NCI-H1930 (cell line): ENCODE measurements around the gene HEATR5A.

Experiments used
- DNase-seq, 2 experiments: peaks; one replicate each; lab custom pipeline; 2025; lab: John Stamatoyannopoulos, UW

Gene HEATR5A

DNA sequence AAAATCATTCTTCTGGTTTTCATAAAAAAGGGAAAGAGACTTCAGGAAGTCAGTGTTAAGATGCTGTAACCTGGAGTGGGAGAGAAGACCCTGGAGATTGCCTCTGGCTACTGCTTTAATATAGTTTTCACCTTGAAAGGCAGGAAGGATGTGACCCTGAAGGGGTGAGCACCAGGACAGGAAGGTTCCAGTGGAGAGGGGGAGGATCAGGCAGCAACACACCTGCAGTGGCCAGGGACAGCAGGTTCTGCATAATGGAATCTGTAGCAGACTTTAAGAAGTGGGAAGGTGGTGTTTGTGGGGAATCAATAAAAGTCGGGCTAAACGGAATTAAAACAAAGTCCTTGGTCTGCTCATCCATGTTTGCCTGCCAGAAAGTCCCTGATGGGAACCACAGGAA lies 6.3 kb upstream of the HEATR5A start:
- no peak for DNase-seq

DNA sequence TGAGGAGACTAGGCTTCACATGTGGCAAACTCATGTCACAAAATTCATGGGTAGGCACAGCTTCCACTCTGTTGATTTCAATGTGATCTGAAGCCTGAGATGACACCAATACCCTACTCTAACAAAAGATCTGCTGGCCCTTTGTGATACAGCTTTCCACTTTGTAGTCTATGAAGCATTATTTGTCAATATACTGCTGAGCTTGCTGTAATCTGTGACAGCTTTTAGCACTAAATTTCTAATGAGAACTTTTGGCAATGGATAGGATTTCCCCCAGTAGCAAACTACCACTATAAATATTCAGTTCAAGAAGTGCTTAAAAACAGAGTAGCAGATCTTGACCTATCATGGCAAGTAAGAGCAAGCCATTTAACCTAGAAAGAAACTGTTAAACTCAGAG lies 5.6 kb upstream of the HEATR5A start:
- DNase-seq = no peak

DNA sequence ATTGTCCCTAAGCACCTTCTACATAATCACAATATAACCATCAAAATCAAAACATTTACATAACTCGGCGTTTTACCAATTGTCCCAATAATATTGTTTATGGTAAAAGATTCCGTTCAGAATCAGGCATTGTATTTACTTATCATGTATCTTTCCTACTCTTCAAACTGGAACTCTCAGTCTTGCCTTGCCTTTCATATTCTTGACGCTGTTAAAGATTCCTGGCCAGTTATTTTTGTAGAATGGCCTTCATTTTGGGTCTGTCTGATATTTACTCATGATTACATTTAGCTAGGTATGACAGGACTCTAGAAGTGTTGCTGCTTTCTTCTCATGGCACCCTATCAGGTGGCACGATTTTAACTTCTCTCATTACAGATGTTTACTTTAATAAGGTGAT lies 850 bp upstream of the HEATR5A start:
- no peak for DNase-seq

DNA sequence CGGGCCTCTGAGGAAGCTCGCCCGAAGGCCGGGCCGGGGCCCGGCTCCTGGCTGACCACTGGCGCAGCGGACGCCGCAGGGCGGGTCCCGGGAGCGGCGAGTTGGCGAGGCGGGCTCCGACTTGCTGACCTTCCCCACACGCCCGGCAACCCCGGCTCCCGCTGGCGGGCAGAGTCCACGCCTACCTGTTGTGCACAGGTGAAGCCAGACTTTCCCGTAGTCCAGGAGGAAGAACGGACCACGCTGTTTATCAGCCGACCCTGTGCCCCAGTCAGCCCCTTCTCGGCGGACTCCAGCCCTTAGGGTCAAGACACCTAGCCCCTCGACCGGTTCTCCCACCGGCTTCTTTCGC lies 407 bp downstream of the HEATR5A start:
- peak in 1 of 2 experiments; percentile 1 for DNase-seq

DNA sequence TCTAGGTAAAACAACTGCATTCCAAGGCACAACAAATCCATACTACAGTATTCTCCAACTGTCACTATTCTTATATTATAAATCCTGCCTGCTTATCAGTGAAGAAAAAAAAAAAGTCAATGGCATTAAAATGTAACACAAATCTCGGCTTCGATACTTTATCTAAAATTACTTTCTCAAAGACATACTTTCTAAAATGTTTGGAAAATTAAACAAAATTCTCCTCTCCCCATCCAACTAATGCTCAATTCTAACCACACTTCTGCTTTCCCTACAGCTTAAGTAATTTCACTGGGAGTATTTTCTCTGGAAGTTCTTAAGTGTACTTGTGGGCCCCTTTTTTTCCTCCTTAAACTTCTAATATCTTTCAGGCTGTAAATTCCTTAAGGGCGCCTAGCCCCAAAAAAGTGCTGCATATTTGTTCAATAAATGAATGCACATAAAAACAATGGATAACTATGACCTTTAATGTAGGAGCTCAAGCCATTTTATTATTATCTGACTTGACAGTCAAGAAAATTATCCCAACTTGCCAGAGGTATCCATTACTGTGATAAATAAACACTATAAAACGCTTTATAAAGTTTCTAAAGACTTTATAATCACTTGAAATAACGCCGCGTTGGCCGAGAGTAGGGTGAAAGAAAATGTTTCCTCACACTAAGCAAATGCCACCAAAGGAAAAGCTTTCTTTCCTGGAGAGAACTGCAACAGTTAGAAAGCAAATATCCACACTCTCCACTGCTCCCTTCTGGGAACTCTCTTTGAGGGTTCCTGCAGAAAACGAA lies 977 bp downstream of the HEATR5A start:
- DNase-seq = no peak

DNA sequence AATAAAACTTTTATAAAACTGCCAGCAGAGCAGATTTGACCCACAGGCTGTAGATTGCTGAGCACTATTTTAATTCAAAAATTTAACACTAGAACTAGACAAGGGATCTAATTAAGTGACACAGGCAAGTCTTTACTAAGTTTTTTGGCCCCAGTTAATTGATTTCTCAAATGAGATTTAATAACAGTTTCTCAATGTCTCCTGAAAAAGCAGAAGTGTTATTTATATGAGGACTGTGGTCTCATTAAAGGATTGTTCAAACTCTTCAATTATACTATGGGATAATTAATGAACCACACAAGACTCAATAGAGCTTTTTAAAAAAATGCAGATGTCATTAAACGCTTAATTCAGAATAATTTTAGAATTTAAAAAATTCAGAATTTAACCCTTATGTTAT lies 1.9 kb downstream of the HEATR5A start:
- no peak for DNase-seq

DNA sequence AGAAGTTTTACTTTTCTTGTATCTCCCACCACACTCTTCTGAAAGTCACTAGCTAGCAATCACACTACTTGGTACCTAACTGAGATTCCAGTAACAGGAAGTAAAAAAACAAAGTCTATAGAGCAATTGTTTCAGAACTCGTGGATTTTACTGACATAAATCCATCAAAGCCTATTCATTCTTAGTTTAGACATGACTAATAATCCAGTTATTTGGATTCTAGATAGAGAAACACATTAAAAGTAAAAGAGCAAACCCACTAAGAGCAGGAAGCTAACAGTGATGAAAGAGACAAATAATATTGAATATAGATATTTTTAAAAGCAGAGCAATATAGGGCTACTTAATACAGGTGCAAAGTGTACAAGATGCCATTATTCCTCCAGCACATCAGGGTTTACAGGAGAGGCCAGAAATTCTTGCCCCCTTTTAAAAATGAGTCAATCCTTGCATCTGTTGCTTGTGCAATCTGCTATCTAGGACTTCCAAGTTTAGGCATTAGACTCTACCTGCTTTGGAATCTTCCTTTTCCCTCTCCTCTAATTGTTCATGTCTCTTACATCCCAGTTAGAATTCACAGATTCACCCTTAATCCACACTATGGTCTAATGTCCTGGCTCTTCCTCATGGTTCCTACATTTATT lies 6.0 kb downstream of the HEATR5A start:
- DNase-seq = no peak

DNA sequence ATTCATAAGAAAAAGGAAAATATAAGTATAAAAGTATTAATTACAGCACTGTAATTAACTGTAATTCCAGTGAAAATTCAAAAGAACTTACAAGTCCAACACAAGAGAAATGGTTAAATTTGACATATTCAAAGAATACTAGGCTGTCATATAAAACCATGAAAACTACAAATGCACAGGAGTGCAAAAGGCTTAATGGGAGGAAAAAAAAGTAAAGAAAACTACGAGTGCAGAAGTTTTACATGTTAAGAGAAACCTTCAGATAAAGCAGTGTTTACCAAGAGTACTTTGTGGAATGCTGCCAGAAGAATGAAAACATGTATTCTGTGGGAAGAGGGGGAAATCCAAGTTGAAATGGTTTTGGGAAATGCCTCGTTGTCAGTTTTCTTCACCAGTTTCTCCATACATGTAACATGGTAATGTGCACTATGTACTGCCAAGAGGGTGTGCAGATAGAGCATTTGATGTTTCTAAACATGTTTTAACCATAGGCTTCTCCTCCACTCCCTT lies 9.1 kb downstream of the HEATR5A start:
- DNase-seq = no peak

DNA sequence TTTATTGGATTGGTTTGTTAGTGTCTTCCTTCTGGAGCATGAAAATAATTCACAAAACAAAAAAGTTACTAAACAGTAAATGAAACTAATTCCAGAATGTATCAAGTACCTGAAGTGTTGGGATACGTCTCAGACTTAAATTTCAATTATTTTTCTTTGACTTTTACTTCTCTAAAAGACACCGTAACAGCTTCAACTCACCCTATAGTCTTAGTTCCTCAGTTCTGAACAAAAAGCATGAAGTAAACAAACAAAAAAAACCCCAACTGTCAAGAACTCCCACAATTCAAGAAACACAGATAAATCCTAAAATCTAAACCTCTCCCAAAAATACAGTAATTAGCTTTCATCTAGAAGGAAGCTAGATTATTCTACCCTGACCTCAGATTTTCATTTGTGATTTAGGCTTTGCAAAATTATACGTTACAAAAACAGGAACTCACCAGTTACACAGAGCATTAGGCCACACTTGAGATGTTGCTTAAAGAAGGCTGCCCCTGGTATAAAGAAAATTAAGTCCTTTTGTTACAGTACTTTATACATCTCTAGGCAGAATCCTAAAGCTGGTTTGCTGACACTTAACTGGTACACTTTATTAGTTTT lies 10.2 kb downstream of the HEATR5A start:
- DNase-seq = no peak

DNA sequence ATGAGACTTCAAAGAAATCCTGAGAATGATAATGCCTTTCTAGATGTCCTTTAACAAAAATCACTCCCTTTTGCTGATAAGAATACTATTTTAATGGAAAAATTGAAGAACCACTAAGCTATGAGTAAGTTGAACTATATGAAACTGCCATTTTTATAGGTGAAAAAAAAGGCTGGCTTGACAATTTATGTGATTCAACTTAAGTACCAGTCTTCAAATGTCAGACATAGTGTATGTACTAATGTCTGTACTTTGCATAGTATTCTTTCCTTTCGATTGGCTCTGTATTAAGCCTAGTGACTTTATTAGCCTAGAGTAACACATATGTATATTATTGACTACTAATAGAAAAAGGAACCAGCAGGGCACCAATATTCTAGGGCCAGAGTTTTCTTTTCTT lies 11.9 kb downstream of the HEATR5A start:
- no peak for DNase-seq

DNA sequence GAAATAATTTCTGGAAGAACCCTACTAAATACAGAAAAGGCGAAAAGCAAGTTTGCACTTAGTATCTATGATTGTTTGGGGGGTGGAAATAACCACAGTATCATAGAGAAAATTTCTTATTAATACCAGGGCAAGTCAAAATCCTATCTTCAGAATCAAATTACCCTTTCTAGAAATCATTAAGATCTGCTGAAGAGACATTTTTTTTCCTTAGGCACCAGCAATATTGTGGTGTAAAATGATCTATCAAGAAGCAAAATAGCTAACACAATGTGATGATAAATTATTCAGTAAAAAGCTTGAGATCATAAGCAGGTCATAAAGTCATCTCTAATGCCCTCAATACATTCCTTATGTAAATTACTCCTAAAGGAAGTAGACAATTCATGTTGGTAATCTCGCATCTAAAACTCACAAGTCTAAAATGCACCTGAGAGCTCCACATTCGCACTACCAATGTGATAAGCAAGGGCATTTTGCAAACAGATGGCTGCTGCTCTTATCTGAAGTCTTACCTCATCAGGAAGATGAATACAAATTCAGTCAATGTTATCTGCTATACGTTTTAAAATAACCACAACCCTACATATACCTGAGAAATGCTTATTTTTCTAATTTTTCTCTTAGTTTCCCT lies 14.6 kb downstream of the HEATR5A start:
- no peak for DNase-seq

DNA sequence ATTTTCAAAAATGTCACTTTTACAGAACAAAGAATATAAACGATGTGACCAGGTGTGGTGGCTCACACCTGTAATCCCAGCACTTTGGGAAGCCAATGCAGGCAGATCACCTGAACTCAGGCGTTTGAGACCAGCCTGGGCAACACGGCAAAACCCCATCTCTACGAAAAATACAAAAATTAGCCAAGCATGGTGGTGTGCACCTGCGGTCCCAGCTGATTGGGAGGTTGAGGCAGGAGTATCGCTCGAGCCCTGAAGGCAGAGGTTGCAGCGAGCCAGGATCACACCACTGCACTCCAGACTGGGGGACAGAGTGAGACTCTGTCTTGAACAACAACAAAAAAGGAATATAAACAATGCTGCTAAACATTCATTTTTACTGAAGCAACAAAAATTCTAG lies 15.2 kb downstream of the HEATR5A start:
- no peak for DNase-seq

DNA sequence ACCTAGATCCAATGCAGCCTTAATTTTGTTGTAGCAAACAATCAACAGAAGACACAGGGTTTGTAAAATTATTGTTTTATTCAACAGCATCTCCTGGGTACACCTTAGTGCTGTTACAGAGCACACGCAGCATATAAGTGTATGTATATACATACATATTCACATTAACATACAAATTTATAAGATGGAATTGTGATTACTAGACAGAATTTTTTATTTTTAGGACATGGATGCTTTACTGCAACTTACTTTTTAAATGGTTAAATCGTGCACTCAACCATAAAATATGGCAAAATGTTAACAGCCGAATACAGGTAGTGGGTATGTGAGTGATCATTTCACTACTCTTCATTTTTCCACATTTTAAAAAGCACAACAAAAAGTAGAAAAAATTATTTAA lies 16.6 kb downstream of the HEATR5A start:
- DNase-seq = no peak

DNA sequence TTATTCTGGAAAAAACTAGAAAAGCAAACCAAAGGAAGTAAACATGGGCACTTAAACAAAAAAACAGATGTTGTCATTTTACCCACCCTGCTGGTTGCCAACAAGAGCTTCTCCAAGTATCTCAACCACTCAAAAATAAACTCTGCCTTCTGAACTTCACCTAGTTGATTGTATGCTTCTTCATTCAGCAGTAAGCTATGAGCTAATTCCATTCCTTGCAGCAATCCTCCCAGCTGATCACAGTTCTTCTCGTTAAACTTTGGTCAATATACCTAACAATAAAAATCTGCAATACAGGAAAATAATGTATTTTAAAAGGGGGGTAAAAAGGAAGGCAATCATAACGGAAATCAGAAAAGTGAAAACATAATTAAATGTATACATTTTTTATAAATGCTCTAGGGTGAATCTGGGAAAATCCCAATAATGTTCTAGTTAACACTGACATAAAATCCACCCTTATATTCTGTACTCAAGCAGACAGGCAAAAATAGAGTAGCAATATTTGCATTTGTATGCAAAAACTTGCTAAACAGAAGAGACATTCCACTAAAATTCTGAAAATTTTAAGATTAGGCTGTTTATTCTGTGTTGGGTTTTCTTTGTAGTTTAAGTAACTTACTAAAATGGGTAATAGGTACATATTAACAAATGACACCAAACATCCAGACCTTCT lies 17.4 kb downstream of the HEATR5A start:
- no peak for DNase-seq

DNA sequence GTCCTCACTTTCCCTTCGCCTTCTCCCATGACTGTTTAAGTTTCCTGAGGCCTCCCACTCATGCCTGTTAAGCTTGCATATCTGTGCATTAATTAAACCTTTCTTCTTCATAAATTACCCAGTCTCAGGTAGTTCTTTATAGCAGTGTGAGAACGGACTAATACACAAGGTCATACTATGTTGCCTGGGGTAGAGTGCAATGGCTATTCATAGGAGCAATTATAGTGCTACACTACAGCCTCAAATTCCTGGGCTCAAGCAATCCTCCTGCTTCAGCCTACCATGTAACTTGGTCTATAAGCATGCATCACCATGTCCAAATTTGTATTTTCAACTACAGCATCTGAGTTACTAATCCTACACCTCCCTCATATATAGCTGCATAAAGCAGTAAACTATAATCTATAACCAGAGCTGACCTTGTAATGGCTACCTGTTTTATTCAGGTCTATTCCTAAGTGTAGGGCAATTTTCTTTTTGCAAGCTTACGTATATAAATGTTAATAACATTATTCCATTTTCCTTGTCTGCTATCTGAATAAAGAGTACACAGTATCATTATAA lies 18.9 kb downstream of the HEATR5A start:
- DNase-seq = no peak

DNA sequence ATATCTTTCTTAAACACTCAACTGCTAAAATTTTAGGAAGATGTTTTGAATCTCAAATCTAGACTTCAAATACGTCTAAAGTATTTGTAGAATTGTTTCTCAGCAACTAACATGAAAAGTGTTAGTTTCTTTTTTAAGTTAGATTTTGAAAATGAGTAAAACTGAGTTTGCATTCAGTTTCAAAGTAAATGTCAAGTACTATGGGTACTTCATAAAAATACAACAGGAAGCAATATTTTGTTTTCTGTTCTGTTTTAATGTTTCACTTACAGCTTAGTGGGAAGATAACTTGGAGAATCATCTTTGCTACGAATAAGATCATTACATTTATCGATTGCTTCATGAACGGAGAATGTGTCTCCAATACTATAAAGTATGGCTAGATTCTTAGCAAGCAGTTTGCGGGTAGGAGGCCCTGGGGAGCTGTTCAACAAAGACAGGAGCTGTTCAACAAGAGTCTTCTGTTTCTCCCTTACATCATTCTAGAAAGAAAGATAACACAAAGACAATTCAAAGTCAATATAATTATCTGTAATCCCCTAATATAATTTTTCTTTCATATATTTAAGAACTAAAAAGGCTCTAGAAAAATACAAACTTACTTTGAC lies 20.2 kb downstream of the HEATR5A start:
- DNase-seq = no peak

DNA sequence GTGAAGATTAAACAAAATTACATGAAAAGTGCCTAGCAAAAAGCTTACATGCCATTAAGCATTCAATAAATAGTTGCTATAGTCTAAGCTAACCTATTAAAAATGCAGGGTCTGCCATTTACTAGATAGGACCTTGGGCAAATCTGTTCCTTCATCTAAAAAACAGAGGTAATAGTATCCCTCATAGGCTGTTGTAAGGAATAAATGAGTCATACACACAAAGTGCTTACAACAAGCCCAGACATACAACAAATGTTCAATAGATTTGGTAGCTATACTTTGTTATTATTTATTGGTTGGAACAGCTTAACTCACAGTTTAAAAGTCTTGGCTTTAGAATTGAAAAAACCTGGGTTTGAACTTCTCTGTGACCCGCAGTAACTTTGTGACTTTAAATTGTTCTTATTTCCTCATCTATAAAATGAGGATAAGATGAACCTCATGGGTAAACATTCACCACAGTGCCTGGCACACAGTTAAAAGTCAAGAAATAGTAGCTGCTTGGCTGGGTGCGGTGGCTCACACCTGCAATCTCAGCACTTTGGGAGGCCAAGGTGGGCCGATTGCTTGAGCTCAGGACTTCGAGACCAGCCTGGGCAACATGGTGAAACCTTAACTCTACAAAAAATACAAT lies 24.7 kb downstream of the HEATR5A start:
- no peak for DNase-seq

DNA sequence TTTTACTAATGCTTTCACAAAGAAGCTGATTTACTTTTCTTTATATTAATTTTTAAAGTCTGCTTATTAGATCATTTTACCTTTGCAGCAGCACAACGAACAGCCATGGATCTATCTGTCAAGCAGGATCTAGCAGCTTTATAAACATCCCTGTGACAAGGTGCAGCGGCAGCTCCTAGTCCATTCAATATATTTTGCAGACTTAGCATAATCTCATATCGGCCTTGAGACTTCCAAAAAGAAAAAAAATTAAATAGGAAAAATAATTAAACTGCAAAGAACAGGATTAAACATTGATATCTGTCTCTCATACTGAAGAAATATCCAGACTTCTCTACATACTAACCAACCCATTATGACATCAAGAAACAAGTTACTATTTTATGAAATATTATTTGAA lies 25.2 kb downstream of the HEATR5A start:
- DNase-seq = no peak

DNA sequence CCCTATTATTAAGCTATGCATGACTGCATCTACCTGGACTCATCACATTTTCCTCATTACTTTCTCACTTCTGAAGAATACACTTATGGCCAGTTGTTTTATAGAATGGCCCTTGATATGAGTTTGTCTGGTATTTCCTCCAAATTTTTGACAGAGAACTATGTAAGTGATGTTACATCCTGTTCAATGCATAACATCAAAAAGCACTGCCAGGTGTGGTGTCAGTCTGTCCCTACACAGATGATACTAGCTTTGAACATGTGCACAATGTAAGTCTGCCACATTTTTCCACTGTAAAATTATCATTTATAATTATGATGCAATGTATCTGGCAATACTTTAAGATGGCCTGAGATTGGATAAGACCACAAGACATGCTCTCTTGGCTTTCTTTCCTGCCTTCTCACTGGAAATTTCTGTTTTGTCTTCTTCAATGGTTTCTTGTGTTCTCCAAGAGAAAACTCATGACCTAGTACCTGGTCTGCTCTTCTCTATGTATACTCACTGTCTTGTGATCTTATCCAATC lies 28.3 kb downstream of the HEATR5A start:
- DNase-seq = no peak

DNA sequence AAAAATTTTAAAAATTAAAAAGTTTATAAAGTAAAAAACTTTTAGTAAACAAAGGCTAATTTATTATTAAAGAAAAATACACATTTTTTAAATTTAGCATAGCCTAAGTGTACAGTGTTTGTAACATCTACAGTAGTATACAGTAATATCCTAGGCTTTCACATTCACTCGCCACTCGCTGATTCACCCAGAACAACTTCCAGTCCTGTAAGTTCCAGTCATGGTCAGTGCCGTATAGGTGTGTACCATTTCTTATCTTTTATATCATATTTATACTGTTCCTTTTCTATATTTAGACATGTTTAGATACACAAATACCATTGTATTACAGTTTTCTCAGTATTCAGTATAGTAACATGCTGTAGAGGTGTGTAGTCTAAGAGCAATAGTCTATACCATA lies 28.9 kb downstream of the HEATR5A start:
- no peak for DNase-seq

DNA sequence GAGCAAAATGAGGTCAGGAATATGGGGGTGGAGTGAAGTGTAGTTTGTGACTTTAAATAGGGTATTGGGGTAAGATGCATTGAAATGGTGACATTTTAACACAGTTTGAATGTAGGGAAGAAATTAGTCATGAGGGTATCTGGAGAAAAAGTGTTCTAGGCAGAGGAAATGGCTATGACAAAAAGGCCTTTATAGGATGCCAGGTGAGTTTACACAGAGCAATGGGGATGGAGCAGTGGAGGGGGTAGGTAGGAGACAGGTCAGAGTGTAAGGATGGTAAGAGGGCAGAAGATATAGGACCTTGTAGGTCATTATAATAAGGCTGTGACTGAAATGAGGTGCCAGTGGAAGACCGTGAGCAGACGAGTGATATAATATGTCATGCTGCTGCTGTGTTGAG lies 30.4 kb downstream of the HEATR5A start:
- no peak for DNase-seq
